HEK293 (cell line): ENCODE data around the gene DCAF7.

Experiments
- FEZF1 ChIP-seq: fragments of 450-650 bp; formaldehyde crosslinking; IDR thresholded peaks from 2 replicates; pipeline ENCODE4 v1.5.1; 2016; ENCODE audit warnings: missing biosample characterization, missing genetic modification characterization
- HOXD13 ChIP-seq: sonication (generic); formaldehyde crosslinking; IDR thresholded peaks from 2 replicates; pipeline ENCODE4 v1.8.0; 2022; ENCODE audit warnings: missing genetic modification reagents, borderline replicate concordance
- IKZF3 ChIP-seq: fragments of 450-650 bp; IDR thresholded peaks from 2 replicates; pipeline ENCODE4 v1.5.0; 2018; ENCODE audit warnings: missing biosample characterization, mild to moderate bottlenecking, missing genetic modification characterization, moderate library complexity
- KLF9 ChIP-seq: fragments of 450-650 bp; formaldehyde crosslinking; IDR thresholded peaks from 2 replicates; pipeline ENCODE4 v1.5.1; 2016; ENCODE audit warnings: missing biosample characterization, missing genetic modification characterization, low read depth
- OSR2 ChIP-seq: fragments of 450-650 bp; formaldehyde crosslinking; IDR thresholded peaks from 2 replicates; pipeline ENCODE4 v1.5.1; 2016; ENCODE audit warnings: missing biosample characterization, missing genetic modification characterization
- SP2 ChIP-seq: fragments of 450-650 bp; formaldehyde crosslinking; IDR thresholded peaks from 2 replicates; pipeline ENCODE4 v1.5.1; 2016; ENCODE audit warnings: missing biosample characterization, missing genetic modification characterization
- SP7 ChIP-seq: fragments of 450-650 bp; formaldehyde crosslinking; IDR thresholded peaks from 2 replicates; pipeline ENCODE4 v1.5.1; 2016; ENCODE audit warnings: missing biosample characterization, missing genetic modification characterization
- TRIM28 ChIP-seq: IDR thresholded peaks from 2 replicates; pipeline ENCODE4 v1.6.1; 2011; ENCODE audit warnings: low read length, control low read depth, borderline replicate concordance
- ZIC2 ChIP-seq: fragments of 450-650 bp; formaldehyde crosslinking; IDR thresholded peaks from 2 replicates; pipeline ENCODE4 v1.5.1; 2016; ENCODE audit warnings: missing biosample characterization, missing genetic modification characterization
- ZNF146 ChIP-seq: fragments of 450-650 bp; formaldehyde crosslinking; IDR thresholded peaks from 2 replicates; pipeline ENCODE4 v1.5.1; 2016; ENCODE audit warnings: missing biosample characterization, missing genetic modification characterization
- ZNF19 ChIP-seq: fragments of 450-650 bp; formaldehyde crosslinking; IDR thresholded peaks from 2 replicates; pipeline ENCODE4; 2016; ENCODE audit warnings: missing biosample characterization, missing genetic modification characterization, low read depth
- ZNF214 ChIP-seq: fragments of 450-650 bp; formaldehyde crosslinking; IDR thresholded peaks from 2 replicates; pipeline ENCODE4 v1.5.1; 2017; ENCODE audit warnings: missing biosample characterization, mild to moderate bottlenecking, missing genetic modification characterization, borderline replicate concordance
- ZNF223 ChIP-seq: fragments of 450-650 bp; formaldehyde crosslinking; IDR thresholded peaks from 2 replicates; pipeline ENCODE4 v1.5.1; 2016; ENCODE audit warnings: missing biosample characterization, missing genetic modification characterization
- ZNF24 ChIP-seq: fragments of 450-650 bp; formaldehyde crosslinking; IDR thresholded peaks from 2 replicates; pipeline ENCODE4 v1.5.1; 2016; ENCODE audit warnings: missing biosample characterization, missing genetic modification characterization
- ZNF26 ChIP-seq: fragments of 450-650 bp; formaldehyde crosslinking; IDR thresholded peaks from 2 replicates; pipeline ENCODE4 v1.5.1; 2016; ENCODE audit warnings: missing biosample characterization, missing genetic modification characterization
- ZNF266 ChIP-seq: fragments of 450-650 bp; formaldehyde crosslinking; IDR thresholded peaks from 2 replicates; pipeline ENCODE4 v1.5.1; 2016; ENCODE audit warnings: missing biosample characterization, missing genetic modification characterization, low read depth
- ZNF404 ChIP-seq: fragments of 450-650 bp; formaldehyde crosslinking; IDR thresholded peaks from 2 replicates; pipeline ENCODE4 v1.5.1; 2017; ENCODE audit warnings: missing biosample characterization, missing genetic modification characterization
- ZNF518A ChIP-seq: fragments of 450-650 bp; formaldehyde crosslinking; conservative IDR thresholded peaks from 2 replicates; pipeline ENCODE4 v1.5.1; 2016; ENCODE audit warnings: low read depth, missing biosample characterization, missing genetic modification characterization
- ZNF530 ChIP-seq: fragments of 450-650 bp; formaldehyde crosslinking; IDR thresholded peaks from 2 replicates; pipeline ENCODE4 v1.5.1; 2016; ENCODE audit warnings: low read depth, missing biosample characterization, missing genetic modification characterization
- ZNF548 ChIP-seq: fragments of 450-650 bp; formaldehyde crosslinking; IDR thresholded peaks from 2 replicates; pipeline ENCODE4 v1.5.1; 2016; ENCODE audit warnings: missing biosample characterization, missing genetic modification characterization
- ZNF560 ChIP-seq: fragments of 450-650 bp; formaldehyde crosslinking; IDR thresholded peaks from 2 replicates; pipeline ENCODE4 v1.5.1; 2017; ENCODE audit warnings: missing biosample characterization, missing genetic modification characterization, borderline replicate concordance
- ZNF624 ChIP-seq: fragments of 450-650 bp; formaldehyde crosslinking; IDR thresholded peaks from 2 replicates; pipeline ENCODE4 v1.5.1; 2017; ENCODE audit warnings: missing biosample characterization, missing genetic modification characterization
- ZNF677 ChIP-seq: fragments of 450-650 bp; IDR thresholded peaks from 2 replicates; pipeline ENCODE4 v1.5.0; 2018; ENCODE audit warnings: missing biosample characterization, mild to moderate bottlenecking, missing genetic modification characterization, moderate library complexity
- ZSCAN16 ChIP-seq: fragments of 450-650 bp; formaldehyde crosslinking; IDR thresholded peaks from 2 replicates; pipeline ENCODE4 v1.5.1; 2016; ENCODE audit warnings: missing biosample characterization, missing genetic modification characterization
- ZSCAN30 ChIP-seq: fragments of 450-650 bp; IDR thresholded peaks from 2 replicates; pipeline ENCODE4 v1.5.1; 2018; ENCODE audit warnings: missing biosample characterization, mild to moderate bottlenecking, missing genetic modification characterization, moderate library complexity
- TF ChIP-seq, protein P1 (sequence below): sonication (generic); formaldehyde crosslinking; IDR thresholded peaks from 2 replicates; pipeline ENCODE4 v1.8.1; 2022; ENCODE audit warnings: mild to moderate bottlenecking, moderate library complexity, missing genetic modification reagents
- TF ChIP-seq, protein P2 (sequence below): fragments of 450-650 bp; formaldehyde crosslinking; IDR thresholded peaks from 2 replicates; pipeline ENCODE4 v1.5.1; 2016; ENCODE audit warnings: missing biosample characterization, missing genetic modification characterization, borderline replicate concordance

DCAF7 gene

GRCh38 chr17:63621684-63622573 is 71.7 kb downstream of the DCAF7 start, which contains the start of gene MAP3K3 (continued):
- TF ChIP-seq ZNF214 (tag by site-specific recombination) (no peak), HOXD13 (CRISPR knock-in tag) (no peak), ZNF223 (tag by site-specific recombination) (no peak), ZNF266 (tag by site-specific recombination) (no peak), ZNF560 (tag by site-specific recombination) (no peak), ZNF530 (tag by site-specific recombination) (no peak), ZSCAN16 (tag by site-specific recombination) (no peak), SP2 (peak; percentile 98), IKZF3 (tag by site-specific recombination) (peak; percentile 99), FEZF1 (tag by site-specific recombination) (no peak), ZNF404 (tag by site-specific recombination) (no peak), ZIC2 (peak; percentile 72), ZNF24 (tag by site-specific recombination) (peak; percentile 83; the same call in 1 of the 2 replicates), TRIM28 (no peak), ZNF19 (tag by site-specific recombination) (no peak), SP7 (tag by site-specific recombination) (peak; percentile 88), KLF9 (peak; percentile 82), ZSCAN30 (tag by site-specific recombination) (peak; percentile 98), ZNF548 (0 out of 2 replicates have a peak, but pooled peaks have one; percentile 17), ZNF26 (tag by site-specific recombination) (no peak), ZNF624 (tag by site-specific recombination) (no peak), ZNF677 (tag by site-specific recombination) (no peak), ZNF146 (peak; percentile 22; the same call in 1 of the 2 replicates), OSR2 (tag by site-specific recombination) (peak; percentile 47; the same call in 1 of the 2 replicates), ZNF518A (tag by site-specific recombination) (0 out of 2 replicates have a peak, but pooled peaks have one; percentile 16)
- TF ChIP-seq, protein P1, sequence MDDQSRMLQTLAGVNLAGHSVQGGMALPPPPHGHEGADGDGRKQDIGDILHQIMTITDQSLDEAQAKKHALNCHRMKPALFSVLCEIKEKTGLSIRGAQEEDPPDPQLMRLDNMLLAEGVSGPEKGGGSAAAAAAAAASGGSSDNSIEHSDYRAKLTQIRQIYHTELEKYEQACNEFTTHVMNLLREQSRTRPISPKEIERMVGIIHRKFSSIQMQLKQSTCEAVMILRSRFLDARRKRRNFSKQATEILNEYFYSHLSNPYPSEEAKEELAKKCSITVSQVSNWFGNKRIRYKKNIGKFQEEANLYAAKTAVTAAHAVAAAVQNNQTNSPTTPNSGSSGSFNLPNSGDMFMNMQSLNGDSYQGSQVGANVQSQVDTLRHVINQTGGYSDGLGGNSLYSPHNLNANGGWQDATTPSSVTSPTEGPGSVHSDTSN (CRISPR knock-in tag), result peak; percentile 95
- TF ChIP-seq, protein P2, sequence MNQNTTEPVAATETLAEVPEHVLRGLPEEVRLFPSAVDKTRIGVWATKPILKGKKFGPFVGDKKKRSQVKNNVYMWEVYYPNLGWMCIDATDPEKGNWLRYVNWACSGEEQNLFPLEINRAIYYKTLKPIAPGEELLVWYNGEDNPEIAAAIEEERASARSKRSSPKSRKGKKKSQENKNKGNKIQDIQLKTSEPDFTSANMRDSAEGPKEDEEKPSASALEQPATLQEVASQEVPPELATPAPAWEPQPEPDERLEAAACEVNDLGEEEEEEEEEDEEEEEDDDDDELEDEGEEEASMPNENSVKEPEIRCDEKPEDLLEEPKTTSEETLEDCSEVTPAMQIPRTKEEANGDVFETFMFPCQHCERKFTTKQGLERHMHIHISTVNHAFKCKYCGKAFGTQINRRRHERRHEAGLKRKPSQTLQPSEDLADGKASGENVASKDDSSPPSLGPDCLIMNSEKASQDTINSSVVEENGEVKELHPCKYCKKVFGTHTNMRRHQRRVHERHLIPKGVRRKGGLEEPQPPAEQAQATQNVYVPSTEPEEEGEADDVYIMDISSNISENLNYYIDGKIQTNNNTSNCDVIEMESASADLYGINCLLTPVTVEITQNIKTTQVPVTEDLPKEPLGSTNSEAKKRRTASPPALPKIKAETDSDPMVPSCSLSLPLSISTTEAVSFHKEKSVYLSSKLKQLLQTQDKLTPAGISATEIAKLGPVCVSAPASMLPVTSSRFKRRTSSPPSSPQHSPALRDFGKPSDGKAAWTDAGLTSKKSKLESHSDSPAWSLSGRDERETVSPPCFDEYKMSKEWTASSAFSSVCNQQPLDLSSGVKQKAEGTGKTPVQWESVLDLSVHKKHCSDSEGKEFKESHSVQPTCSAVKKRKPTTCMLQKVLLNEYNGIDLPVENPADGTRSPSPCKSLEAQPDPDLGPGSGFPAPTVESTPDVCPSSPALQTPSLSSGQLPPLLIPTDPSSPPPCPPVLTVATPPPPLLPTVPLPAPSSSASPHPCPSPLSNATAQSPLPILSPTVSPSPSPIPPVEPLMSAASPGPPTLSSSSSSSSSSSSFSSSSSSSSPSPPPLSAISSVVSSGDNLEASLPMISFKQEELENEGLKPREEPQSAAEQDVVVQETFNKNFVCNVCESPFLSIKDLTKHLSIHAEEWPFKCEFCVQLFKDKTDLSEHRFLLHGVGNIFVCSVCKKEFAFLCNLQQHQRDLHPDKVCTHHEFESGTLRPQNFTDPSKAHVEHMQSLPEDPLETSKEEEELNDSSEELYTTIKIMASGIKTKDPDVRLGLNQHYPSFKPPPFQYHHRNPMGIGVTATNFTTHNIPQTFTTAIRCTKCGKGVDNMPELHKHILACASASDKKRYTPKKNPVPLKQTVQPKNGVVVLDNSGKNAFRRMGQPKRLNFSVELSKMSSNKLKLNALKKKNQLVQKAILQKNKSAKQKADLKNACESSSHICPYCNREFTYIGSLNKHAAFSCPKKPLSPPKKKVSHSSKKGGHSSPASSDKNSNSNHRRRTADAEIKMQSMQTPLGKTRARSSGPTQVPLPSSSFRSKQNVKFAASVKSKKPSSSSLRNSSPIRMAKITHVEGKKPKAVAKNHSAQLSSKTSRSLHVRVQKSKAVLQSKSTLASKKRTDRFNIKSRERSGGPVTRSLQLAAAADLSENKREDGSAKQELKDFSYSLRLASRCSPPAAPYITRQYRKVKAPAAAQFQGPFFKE (tag by site-specific recombination), result no peak
